Head of caudate nucleus (tissue), 42 donors: ENCODE measurements around the gene RGS14.

ENCODE experiments used
- DNase-seq, 42 donors: peaks; one replicate each; pipeline versions ENCODE4 v3.0.0 to v3.0.0-alpha.2; 2020 to 2021; ENCODE audit warnings: mixed read lengths in 7 of 42
- intact Hi-C: fragments of 100-400 bp; cut with DNase I; formaldehyde crosslinking; loops from one replicate; pipeline ENCODE4 v1.15.0; 2022

The RGS14 gene

DNA sequence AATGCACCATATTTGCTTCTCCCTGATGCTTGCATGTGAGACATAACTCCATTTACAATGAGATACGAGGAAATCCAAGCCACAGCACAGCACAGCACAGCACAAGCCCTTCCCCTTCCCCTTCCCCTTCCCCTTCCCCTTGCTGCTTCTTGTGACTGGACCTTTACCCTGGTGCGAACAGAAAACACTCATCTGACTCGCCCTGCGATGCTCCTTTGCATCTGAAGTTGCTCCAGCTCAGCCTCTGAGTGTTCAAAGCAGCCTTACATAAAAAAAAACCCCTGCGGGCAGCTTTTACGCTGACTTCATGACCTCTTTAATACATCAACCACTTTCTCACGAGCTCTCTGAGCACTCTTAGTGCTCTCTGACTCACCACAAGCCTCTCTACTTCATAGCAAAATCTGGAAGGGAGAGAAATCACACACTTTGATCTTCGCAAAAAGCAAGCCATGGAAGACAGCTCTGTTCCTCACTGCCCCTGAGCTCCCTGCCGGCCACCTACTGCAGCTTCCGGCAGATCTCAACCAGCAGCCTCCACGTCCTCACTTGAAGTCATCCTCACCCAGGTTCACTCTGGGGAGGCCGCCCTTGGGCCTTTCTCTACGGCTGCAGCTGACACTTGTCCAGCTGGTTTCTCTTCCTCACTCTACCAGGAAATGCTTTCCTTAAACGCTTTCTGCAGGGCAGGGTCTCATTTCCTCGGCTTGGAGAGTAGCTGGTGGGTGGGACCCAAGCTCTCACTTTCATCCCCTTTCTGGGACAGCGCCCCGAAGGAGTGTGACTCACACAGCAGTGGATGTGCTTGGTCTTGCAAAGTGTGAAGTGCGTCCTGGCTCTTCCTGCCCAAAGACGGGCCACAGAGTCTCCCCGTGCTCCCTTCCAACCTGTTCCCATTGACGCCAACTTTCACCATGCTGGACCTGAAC is 31.8 kb downstream of the RGS14 start:
- intact Hi-C loops = loop anchor here (5.0 kb wide), 2 partner anchors 63 to 113 kb away; no protein-coding TSS in a partner anchor
- no peak for DNase-seq

DNA sequence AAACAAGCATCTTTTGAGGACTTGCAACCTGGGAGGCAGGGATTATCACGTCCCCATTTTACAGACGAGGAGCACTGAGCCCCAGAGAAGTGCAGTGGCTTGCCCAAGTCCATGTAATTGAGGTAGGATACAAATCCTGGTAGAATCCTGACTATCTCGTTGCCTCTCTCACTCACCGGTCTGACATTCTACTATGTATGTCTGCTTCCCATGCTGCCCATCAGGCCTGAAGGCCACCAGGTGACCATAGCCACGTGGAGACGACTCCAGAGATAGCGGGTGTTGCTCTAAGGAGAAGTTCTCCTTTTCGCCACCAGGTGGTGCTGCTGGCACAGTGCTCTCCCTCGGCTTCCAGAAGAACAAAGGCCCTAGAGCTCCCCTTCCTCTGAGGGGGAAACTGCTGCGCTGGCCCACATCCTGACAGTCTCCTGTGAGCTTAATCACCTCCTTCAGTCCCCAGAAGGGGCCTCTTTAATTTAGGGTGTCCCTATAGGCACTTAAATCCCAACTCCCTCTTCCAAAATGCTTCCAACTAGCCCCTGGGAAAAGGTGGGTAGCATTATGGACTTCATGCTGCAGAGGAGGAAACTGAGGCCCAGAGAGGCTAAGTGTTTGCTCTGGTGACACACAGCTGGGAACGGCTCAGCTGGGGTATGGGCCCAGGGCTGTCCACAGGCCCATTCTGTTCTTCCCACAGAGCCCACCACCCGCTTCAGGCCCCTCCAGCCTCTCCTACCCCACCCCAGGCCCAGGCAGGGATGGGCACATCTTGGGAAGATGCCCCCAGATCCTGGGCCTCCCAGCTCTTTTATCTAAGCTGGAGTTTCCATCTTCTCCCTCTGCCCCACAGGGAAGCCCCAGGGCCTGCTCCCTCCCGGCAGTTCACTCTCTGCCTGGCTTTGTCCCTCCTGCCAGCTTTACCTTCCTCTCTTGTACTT is 32.9 kb downstream of the RGS14 start:
- intact Hi-C loops = loop anchor here (5.0 kb wide), 2 partner anchors 62 to 112 kb away; no protein-coding TSS in a partner anchor
- peak in 41 of 42 donors; percentile 71 to 95 (median 84) for DNase-seq

DNA sequence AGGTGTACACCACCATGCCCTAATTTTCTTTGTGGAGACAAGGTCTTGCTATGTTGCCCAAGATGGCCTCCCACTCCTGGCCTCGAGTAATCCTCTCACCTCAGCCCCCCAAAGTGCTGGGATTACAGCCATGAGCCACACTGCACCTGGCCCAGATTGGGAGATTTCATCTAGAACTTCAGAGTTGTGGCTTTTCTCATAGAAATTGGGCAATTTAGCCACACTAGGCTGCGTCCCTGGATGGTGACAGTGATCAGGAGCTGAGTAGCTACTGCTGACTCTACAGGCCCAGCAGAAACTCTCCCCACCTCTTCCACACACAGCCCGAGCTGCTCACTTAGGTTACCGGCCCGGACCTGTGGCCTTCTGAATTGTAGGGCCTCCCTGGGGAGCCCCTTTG is 35.0 kb downstream of the RGS14 start:
- no peak for DNase-seq
- intact Hi-C loops = loop anchor here (5.0 kb wide), 2 partner anchors 60 to 110 kb away; no protein-coding TSS in a partner anchor

DNA sequence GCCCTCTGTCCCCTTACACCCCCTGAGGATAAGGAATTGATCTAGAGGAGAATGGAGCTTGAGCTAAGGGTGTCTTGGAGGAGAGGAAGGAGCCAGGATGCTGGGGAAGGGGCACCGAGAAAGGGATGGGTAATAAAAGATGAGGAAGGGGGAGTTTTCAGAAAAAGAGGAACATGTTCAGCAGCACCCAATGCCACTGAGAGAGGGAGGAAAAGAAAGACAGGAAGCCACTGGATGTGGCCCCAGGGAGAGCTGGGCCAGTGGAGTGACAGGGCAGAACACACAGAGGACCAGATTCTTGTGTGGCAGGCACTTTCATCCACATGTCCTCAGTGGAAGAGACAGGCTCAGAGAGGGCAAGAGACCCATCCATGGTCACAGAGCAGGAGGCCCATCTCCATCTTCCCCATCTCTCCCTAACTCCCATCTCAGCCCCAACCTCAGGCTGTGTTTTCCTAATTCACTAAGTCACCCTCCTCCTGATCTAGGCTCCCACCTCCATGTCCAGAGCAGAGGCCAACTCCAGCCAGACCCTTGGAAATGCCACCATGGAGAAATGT is 35.6 kb downstream of the RGS14 start:
- DNase-seq = no peak
- intact Hi-C loops = loop anchor here (5.0 kb wide), 2 partner anchors 59 to 109 kb away; no protein-coding TSS in a partner anchor

DNA sequence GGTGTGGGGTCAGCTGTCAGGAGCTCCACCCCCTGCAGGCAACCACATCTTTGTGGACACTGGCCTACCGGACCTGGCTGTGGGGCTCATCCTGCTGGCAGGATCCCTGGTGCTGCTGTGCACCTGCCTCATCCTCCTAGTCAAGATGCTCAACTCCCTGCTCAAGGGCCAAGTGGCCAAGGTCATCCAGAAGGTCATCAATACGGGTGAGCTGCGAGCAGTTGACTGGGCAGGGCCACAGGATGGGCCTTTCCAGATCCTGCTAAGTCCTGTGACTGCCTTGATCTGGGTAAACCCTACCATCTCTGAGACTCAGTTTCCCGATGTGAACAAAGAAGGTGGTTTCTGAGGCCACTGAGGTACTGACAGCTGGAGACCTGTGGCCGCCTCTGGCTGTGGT is 36.3 kb downstream of the RGS14 start:
- intact Hi-C loops = loop anchor here (5.0 kb wide), 2 partner anchors 58 to 108 kb away; no protein-coding TSS in a partner anchor
- DNase-seq = no peak

DNA sequence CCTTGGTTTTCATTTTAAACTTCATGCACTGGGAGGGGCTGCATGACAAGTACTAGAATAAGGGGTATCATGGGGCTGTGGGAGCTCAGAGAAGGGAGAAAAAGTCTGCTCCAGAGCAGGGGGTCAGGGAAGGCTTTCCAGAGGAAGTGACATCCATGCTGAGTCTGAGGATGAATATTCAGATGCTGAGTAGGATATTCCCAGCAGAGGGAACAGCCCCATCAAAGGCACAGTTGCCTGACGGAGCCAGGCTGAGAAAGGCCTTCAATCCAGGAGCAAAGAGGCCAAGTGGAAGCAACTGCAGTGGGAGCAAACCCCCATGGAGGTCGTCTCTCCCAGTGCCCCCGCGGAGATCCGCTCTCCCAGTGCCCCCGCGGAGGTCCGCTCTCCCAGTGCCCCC is 38.4 kb downstream of the RGS14 start:
- no peak for DNase-seq
- intact Hi-C loops = no loop called here

DNA sequence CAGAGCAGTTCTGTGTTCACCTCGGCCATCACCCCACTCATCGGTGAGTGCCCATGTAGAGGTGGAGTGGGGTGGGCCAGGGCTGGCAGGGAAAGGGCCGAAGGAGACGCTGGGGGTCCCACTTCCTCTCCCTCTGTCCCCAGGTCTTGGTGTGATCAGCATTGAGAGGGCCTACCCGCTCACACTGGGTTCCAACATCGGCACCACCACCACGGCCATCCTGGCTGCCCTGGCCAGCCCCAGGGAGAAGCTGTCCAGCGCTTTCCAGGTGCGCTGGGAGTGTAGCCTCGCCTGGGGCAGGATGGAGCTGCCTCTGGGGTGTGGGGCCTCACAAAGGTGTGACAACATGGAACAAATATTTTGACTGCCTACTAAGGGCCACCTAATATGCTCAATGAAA is 39.1 kb downstream of the RGS14 start:
- intact Hi-C loops = no loop called here
- no peak for DNase-seq

- intact Hi-C loops = no loop called here
- DNase-seq = no peak
Measured at GRCh38 chr5:177397875-177398390, 40.2 kb downstream of the RGS14 start.

DNA sequence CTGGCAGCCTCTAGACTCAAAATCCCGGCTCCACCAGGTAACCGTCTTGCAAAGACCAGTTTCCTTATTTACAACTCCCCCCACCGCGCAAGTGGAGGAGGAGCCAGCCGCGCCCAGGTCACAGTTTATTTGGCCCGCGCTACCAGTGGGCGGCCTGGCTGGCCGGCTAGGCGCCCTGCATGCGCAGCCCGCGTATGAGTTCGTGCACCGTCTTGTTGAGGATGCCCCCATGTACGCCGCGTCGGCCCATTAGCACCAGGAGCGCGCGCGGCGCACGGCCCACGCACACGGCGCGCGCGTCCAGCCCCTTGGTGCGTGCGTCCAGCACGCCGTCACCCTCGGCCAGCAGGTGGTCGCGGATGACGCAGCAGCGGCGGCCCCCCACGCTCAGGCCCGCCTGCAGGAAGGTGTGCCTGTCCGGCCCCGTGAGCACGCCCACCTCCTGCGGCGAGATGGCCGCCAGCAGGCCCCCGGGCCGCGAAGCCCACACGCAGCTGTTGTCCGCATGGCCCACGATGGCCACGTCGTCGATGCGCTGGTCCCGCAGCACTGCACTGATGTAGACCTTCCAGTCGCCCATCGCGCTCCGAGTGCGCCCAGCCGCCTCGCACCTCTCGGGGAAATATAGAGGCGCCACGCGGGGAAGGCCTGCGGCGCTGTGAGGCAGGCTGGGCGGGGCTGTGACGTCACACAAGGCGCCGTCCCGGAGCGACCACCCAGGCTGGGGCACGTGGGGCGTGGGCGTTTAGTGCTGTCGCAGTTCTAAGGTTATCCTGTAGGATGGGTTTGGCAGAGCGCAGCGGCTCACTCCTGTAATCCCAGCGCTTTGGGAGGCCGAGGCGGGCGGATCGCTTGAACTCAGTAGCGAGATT is 42.5 kb downstream of the RGS14 start, which contains the start of gene PFN3:
TSS of gene PFN3 (minus strand) at position 665 of the 872 bp plus-strand sequence. CDS start at position 580, 85 bp downstream.
- intact Hi-C loops = no loop called here
- DNase-seq = peak in 4 of 42 donors; percentile 37 to 46 (median 44)

DNA sequence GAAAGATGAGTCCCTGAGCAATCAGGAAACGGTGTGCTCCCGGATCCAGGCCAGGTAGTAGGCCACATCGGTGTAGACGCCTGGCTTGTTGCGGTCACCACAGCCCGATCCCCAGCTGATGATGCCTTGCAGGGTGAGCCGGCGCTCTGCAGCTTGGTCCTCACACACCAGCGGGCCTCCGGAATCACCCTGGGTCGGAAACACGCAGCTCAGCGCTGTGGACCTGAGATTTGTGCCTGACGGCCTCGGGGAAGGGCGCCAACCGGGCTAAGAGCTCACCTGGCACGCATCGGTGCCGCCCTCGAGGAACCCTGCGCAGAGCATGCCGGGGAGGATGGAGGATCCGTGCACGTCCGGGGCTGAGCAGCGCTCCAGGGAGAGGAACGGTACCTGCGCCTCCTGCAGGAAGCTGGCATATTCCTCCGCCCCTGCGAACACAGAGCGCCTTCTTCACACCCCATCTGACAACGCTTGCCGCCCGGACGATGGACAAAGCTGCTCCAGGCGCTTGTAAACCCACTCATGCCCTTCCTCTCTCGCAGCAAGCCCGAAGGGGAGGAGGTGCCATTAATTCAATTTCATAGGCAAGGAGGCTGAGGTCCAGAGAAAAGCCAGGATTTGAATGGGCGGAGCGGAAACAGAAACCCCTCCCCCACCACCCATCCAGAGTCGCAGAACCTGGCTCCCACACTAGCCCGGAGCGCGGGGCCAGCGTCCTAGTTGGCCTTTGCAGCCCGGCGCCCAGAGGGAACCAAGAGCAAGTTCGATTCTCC is 44.7 kb downstream of the RGS14 start:
- peak; percentile 52 to 93 (median 79) for DNase-seq
- intact Hi-C loops = no loop called here

DNA sequence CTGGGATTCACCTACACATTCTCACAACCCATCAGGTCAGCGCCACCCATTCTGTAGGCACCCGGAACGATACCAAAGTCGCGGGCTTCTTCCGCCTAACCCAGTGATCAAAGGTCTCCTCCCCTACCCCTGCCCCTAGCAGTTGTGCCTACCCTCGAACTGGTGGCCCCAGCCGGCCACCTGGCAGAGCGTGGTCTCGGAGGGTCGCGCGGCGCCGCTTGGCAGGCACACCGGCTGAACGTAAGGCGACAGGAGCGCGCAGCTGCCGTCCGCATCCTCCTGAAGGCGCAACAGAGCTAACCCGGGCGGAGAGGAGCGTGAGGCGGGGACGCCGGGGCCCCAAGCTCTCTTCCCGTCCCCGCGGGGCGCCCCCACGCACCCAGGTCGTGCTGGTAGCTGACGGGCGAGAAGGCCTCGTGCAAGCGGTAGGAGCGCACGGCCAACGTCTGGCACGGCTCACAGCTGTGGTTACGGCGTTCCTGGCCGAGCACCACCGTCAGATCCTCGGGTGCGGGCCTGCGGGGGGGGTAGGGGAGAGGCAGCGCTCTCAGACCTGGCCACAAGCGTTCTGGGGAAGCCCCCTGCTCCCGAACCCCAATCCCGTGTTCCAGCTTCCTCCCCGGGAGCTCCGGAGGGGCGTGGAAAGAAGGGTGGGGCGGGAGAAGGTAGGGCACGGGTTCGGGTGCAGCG is 45.5 kb downstream of the RGS14 start:
- intact Hi-C loops = no loop called here
- DNase-seq = peak in 41 of 42 donors; percentile 25 to 82 (median 65)

DNA sequence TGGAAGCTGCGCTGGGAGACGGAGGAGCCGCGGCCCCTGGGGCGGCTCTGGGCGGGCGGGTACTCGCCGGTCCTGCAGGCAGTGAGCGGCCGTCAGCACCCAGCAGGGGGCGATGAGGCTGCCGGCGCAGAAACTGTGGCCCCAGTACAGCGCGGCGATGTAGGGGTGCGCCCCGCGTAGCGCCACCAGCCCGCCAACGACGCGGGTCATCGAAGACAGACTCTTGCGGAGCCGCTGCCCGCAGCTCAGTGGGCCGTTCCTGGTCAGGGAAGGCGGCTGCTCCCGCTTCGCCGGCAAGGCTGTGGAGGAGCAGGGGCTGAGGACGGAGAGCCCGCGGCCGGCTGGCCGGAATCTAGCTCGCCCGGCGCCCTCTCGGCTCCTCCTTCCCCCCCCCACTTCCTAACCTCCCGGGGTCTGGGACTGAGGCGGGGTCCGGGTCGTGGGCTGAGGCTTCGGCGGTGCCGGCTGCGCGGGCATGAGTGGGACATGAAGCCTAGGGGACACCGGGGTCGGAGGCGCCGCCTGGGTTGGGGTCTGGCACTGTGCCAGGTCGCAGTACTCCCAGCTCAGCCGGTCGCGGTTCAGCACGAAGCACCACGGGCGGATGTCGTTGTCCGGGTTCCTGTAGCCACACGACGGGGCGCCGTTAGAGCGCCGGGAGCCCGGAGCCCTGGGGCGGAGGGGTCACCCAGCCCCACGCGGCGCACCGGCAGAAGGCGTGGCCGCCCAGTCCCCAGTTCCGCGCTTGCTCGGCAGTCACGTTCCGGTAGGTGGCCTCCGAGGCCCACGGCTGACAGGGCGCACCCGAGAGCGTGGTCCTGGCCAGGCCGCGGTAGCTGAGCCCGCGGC is 46.3 kb downstream of the RGS14 start:
- peak in 41 of 42 donors; percentile 70 to 91 (median 81) for DNase-seq
- intact Hi-C loops = no loop called here

DNA sequence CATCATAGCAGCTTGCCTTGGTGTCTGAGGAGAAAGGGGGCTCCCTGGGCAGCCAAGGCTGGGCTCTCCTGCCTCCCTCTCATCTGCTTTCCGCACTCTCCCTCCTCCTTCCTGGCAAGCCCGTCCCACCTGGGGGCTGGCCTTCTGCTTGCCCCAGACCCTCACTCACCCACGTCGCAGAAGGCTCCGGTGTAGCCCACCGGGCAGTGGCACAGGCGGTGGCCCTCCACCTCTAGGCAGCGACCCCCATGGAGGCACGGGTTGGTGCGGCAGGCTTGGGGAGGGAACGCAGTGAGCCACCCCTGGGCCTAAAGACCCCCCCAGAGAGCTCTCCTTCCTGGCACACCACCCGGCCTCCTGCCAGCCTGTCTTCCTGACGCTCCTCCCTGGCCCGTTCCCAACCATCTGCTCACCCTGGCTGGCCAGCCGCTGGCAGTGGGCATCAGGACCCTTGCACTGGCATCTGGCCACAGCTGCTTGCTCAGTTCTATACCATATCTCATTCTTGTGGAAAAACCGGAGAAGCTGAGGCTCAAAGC is 47.0 kb downstream of the RGS14 start:
- DNase-seq = peak in 2 of 42 donors; percentile 41 to 47
- intact Hi-C loops = loop anchor here (5.0 kb wide), 1 partner anchor 48 kb away; no protein-coding TSS in a partner anchor

DNA sequence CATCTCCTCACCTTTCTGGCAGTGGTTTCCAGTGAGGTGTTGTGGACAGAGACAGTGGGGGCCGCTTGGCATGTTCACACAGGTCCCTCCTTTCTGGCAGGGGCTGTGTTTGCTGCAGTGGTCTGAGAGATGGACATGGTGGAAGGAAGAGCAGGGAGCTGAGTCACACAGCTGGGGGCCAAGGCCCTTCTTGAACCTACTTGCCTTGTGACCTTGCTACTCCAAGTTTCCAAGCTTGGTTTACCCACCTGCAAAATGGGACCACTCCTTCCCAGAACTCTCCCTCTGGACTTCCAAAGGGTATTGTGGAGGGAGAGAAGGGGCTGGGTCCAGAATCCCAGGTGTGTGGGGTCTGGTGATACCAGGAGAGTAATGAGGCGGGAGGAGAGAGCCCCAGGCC is 47.6 kb downstream of the RGS14 start:
- DNase-seq = no peak
- intact Hi-C loops = loop anchor here (5.0 kb wide), 1 partner anchor 47 kb away; no protein-coding TSS in a partner anchor

DNA sequence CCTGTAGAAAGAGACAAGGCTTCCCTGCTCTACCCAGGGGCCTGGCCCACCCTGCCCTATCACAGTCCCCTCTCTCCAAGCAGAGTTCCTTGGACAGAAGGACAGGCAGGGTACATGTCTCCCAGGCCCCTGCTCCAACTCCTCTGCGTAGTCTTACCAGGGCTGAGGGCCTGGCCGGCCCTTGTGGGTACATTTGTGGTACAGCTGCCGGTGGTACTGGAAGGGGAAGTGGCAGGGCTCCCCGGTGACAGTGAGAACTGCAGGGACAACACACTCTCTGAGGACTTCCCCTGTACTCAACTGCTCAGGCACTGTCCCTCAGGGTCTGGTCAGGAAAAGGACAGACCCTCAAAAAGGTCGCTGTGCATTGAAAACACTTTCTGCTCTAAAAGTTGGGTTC is 48.1 kb downstream of the RGS14 start:
- DNase-seq = peak in 5 of 42 donors; percentile 12 to 43 (median 39)
- intact Hi-C loops = loop anchor here (5.0 kb wide), 1 partner anchor 46 kb away; no protein-coding TSS in a partner anchor
